ENCODE results near the gene TRIP4. TPM values are rescaled to one million over a fixed set of nuclear protein-coding genes. Genes with fewer than 3 reads are reported as not detected.
"Not testable (repeated sequence)": the region's sequence is repeated elsewhere in the genome, so short reads cannot be mapped to it uniquely, and the experiment has no call there.

The TRIP4 gene
- total RNA-seq, 1 experiment from 2014 or later: 26.2 TPM

- H3K27me3 ChIP-seq (replicated peaks; ENCODE audit: control insufficient read depth, insufficient read depth, low read length): no peaks in the 10 kb centered on the region
- H3K9me3 ChIP-seq: no peaks in the 10 kb centered on the region
- no peak overlapping the region for H3K4me3 ChIP-seq (ENCODE audit: low read depth, low read length)
- H3K27me3 Mint-ChIP-seq (ENCODE audit: insufficient read depth, unreplicated experiment): no peaks in the 10 kb centered on the region
- H3K4me1 ChIP-seq: no peaks in the 10 kb centered on the region; the same call in 1 of the 2 replicates
- BruUV-seq (replicated peaks): no TSS peak
- DNase-seq: no peak
- H3K27ac Mint-ChIP-seq (ENCODE audit: unreplicated experiment): no peak overlapping the region
- no peak overlapping the region for H3K4me3 Mint-ChIP-seq (ENCODE audit: unreplicated experiment)
- intact Hi-C loops (cut with micrococcal nuclease; ENCODE audit: unreplicated experiment): no loop called here
- ChIA-PET CTCF (no interaction called here), POLR2A (no interaction called here)
- H3K9me3 Mint-ChIP-seq (ENCODE audit: unreplicated experiment): no peaks in the 10 kb centered on the region
- H3K4me1 Mint-ChIP-seq (ENCODE audit: low read depth, unreplicated experiment): no peaks in the 10 kb centered on the region
- no peaks in the 10 kb centered on the region for H3K36me3 ChIP-seq (ENCODE audit: control insufficient read depth, insufficient read depth, low read length)
- TF ChIP-seq, protein P1, sequence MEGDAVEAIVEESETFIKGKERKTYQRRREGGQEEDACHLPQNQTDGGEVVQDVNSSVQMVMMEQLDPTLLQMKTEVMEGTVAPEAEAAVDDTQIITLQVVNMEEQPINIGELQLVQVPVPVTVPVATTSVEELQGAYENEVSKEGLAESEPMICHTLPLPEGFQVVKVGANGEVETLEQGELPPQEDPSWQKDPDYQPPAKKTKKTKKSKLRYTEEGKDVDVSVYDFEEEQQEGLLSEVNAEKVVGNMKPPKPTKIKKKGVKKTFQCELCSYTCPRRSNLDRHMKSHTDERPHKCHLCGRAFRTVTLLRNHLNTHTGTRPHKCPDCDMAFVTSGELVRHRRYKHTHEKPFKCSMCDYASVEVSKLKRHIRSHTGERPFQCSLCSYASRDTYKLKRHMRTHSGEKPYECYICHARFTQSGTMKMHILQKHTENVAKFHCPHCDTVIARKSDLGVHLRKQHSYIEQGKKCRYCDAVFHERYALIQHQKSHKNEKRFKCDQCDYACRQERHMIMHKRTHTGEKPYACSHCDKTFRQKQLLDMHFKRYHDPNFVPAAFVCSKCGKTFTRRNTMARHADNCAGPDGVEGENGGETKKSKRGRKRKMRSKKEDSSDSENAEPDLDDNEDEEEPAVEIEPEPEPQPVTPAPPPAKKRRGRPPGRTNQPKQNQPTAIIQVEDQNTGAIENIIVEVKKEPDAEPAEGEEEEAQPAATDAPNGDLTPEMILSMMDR (IDR thresholded peaks at IDR 0.05; ENCODE audit: insufficient read depth in 1 of 2, low read depth in 1 of 2, low read length in 1 of 2, severe bottlenecking in 1 of 2, unreplicated experiment in 1 of 2): no peak
- H3K36me3 Mint-ChIP-seq (ENCODE audit: insufficient read depth, unreplicated experiment): peaks cover 72% of the 10 kb centered on the region
Measured at GRCh38 chr15:64373360-64373759, 14.3 kb upstream of the TRIP4 start.

GRCh38 chr15:64379216-64379960 lies 8.2 kb upstream of the TRIP4 start:
- ChIA-PET CTCF (interaction anchor here (0.5 kb wide), 1 partner anchor 17 kb away, joined by 8 read pairs; no protein-coding TSS in a partner anchor), POLR2A (no interaction called here)
- intact Hi-C loops (cut with micrococcal nuclease; ENCODE audit: unreplicated experiment): no loop called here
- H3K27me3 Mint-ChIP-seq (ENCODE audit: insufficient read depth, unreplicated experiment): no peaks in the 10 kb centered on the region
- no peaks in the 10 kb centered on the region for H3K27me3 ChIP-seq (replicated peaks; ENCODE audit: control insufficient read depth, insufficient read depth, low read length)
- H3K4me1 ChIP-seq: no peaks in the 10 kb centered on the region; the same call in none of the 2 replicates
- H3K36me3 ChIP-seq (ENCODE audit: control insufficient read depth, insufficient read depth, low read length): no peaks in the 10 kb centered on the region
- BruUV-seq (replicated peaks): no TSS peak
- peak overlapping the region; percentile 95 for H3K27ac Mint-ChIP-seq (ENCODE audit: unreplicated experiment)
- no peaks in the 10 kb centered on the region for H3K9me3 ChIP-seq
- H3K4me1 Mint-ChIP-seq (ENCODE audit: low read depth, unreplicated experiment): peaks cover 6% of the 10 kb centered on the region
- H3K4me3 Mint-ChIP-seq (ENCODE audit: unreplicated experiment): peak overlapping the region; percentile 90
- peaks cover 46% of the 10 kb centered on the region for H3K36me3 Mint-ChIP-seq (ENCODE audit: insufficient read depth, unreplicated experiment)
- no peaks in the 10 kb centered on the region for H3K9me3 Mint-ChIP-seq (ENCODE audit: unreplicated experiment)
- TF ChIP-seq, protein P1 (IDR thresholded peaks at IDR 0.05; ENCODE audit: insufficient read depth in 1 of 2, low read depth in 1 of 2, low read length in 1 of 2, severe bottlenecking in 1 of 2, unreplicated experiment in 1 of 2): no peak
- H3K4me3 ChIP-seq (ENCODE audit: low read depth, low read length): no peak overlapping the region
- no peak for DNase-seq

DNA sequence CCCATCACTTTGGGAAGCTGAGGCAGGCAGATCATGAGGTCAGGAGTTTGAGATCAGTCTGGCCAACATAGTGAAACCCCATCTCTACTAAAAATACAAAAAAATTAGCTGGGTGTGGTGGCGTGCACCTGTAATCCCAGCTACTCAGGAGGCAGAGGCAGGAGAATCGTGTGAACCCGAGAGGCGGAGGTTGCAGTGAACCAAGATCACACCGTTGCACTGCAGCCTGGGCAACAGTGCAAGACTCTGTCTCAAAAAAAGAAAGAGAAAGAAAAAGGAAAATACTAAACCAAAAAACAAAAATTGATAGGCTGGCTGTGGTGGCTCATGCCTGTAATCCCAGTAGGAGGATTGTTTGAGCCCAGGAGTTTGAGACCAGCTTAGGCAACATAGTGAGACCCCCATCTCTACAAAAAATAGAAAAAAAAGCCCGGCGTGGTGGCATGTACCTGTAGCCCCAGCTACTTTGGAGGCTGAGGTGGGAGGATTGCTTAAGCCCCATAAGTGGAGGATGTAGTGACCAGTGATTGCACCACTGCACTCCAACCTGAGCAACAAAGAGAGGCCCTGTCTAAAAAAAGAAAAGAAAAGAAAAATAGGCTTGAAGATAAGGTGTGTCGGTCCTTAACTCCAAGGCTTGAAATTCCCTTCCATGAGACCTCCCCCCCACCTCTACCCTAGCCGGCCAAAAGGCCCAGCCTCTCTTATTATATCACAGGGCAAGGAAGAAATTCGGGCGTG lies 7.3 kb upstream of the TRIP4 start:
- Mint-ChIP-seq H3K4me3 (ENCODE audit: unreplicated experiment) (peak overlapping the region; percentile 90), H3K36me3 (ENCODE audit: insufficient read depth, unreplicated experiment) (peaks cover 41% of the 10 kb centered on the region), H3K27ac (ENCODE audit: unreplicated experiment) (peak overlapping the region; percentile 95)
- POLR2A ChIA-PET: interaction anchor here (0.6 kb wide), 1 partner anchor 132 kb away, joined by 3 read pairs; no protein-coding TSS in a partner anchor
- BruUV-seq (replicated peaks); H3K27me3 ChIP-seq (replicated peaks; ENCODE audit: control insufficient read depth, insufficient read depth, low read length); H3K36me3 ChIP-seq (ENCODE audit: control insufficient read depth, insufficient read depth, low read length); intact Hi-C loops (cut with micrococcal nuclease; ENCODE audit: unreplicated experiment); H3K4me1 ChIP-seq; H3K27me3 Mint-ChIP-seq (ENCODE audit: insufficient read depth, unreplicated experiment); H3K9me3 Mint-ChIP-seq (ENCODE audit: unreplicated experiment); H3K9me3 ChIP-seq; H3K4me1 Mint-ChIP-seq (ENCODE audit: low read depth, unreplicated experiment); DNase-seq: not testable (repeated sequence)
- CTCF ChIA-PET: interaction anchor here (0.5 kb wide), 1 partner anchor 16 kb away, joined by 8 read pairs; no protein-coding TSS in a partner anchor
- peak overlapping the region; percentile 50 for H3K4me3 ChIP-seq (ENCODE audit: low read depth, low read length)
